PC-3 (cell line): ENCODE results near the gene CRYGN. TPM values are rescaled to one million over a fixed set of nuclear protein-coding genes. Genes with fewer than 3 reads are reported as not detected.

Source experiments
- ATAC-seq: fragments of 200-7000 bp; cut with Tn5 transposase; 2 replicates; pipeline ENCODE4 v1.9.1; 2020; ENCODE audit warnings: mild to moderate bottlenecking, moderate library complexity
- BruUV-seq: library from RNA; stranded (reverse); fragments of 400-500 nt; replicated peaks from 2 replicates; lab custom pipeline; 2021; lab: Mats Ljungman, UMichigan
- CTCF ChIA-PET: fragments of 300-600 bp; sonication (Branson Sonifier 250); formaldehyde crosslinking; loops from one replicate; lab custom pipeline; 2022; ENCODE audit warnings: antibody characterized with exemption; lab: Charles Lee
- POLR2A ChIA-PET: fragments of 300-600 bp; sonication (Branson Sonifier 250); formaldehyde crosslinking; loops from one replicate; lab custom pipeline; 2022; ENCODE audit warnings: antibody characterized with exemption; ENCODE audit not compliant: unreplicated experiment; lab: Charles Lee
- DNase-seq: peaks from one replicate; pipeline ENCODE4 v3.0.0-alpha.2; 2015
- H2AFZ ChIP-seq: fragments of 300-600 bp; sonication (generic); 2 replicates; pipeline ENCODE4 v1.6.0; 2016; ENCODE audit warnings: antibody characterized with exemption, low read length
- H3F3A ChIP-seq: fragments of 300-600 bp; sonication (generic); one replicate; pipeline ENCODE4 v1.6.0; 2017; ENCODE audit warnings: antibody characterized with exemption, low read length, control low read depth, mild to moderate bottlenecking; ENCODE audit not compliant: unreplicated experiment
- H3K27ac ChIP-seq: fragments of 300-600 bp; sonication (generic); 2 replicates; pipeline ENCODE4 v1.5.1; 2016; ENCODE audit warnings: mild to moderate bottlenecking, low read length
- H3K27me3 ChIP-seq: fragments of 300-600 bp; sonication (generic); 2 replicates; pipeline ENCODE4 v1.6.1; 2016; ENCODE audit warnings: low read length, mixed read lengths
- H3K36me3 ChIP-seq: fragments of 300-600 bp; sonication (generic); 2 replicates; pipeline ENCODE4 v1.6.1; 2016; ENCODE audit warnings: low read depth, mixed run types, low read length, mixed read lengths
- H3K4me1 ChIP-seq: fragments of 300-600 bp; sonication (generic); 2 replicates; pipeline ENCODE4 v1.5.1; 2016; ENCODE audit warnings: low read length; ENCODE audit not compliant: insufficient read depth
- H3K4me2 ChIP-seq: fragments of 300-600 bp; sonication (generic); 2 replicates; pipeline ENCODE4 v1.6.0; 2016; ENCODE audit warnings: low read length
- H3K4me3 ChIP-seq: fragments of 300-600 bp; sonication (generic); 2 replicates; pipeline ENCODE4 v1.5.1; 2016; ENCODE audit warnings: mild to moderate bottlenecking, low read length, mixed read lengths
- H3K79me2 ChIP-seq: fragments of 300-600 bp; sonication (generic); 2 replicates; pipeline ENCODE4 v1.6.1; 2017; ENCODE audit warnings: low read length, mixed read lengths
- H3K9ac ChIP-seq: fragments of 300-600 bp; sonication (generic); 2 replicates; pipeline ENCODE4 v1.6.0; 2016; ENCODE audit warnings: mild to moderate bottlenecking, low read length
- H3K9me2 ChIP-seq: fragments of 300-600 bp; sonication (generic); replicated peaks from 2 replicates; pipeline ENCODE4 v1.6.1; 2016; ENCODE audit warnings: mixed run types, low read length, mixed read lengths
- H3K9me3 ChIP-seq: fragments of 300-600 bp; sonication (generic); 2 replicates; pipeline ENCODE4 v1.6.1; 2016; ENCODE audit warnings: low read length, mixed read lengths
- H4K20me1 ChIP-seq: fragments of 300-600 bp; sonication (generic); 2 replicates; pipeline ENCODE4 v1.6.1; 2016; ENCODE audit warnings: low read length, mixed read lengths
- CTCF ChIP-seq: fragments of 300-600 bp; sonication (generic); conservative IDR thresholded peaks from 2 replicates; pipeline ENCODE4 v1.5.1; 2017; ENCODE audit warnings: antibody characterized with exemption, low read depth, mild to moderate bottlenecking, low read length
- EZH2 ChIP-seq: fragments of 300-600 bp; sonication (generic); IDR thresholded peaks from one replicate; pipeline ENCODE4 v1.6.1; 2017; ENCODE audit warnings: antibody characterized with exemption, mild to moderate bottlenecking, low read length; ENCODE audit not compliant: unreplicated experiment
- EZH2phosphoT487 ChIP-seq: fragments of 300-600 bp; sonication (generic); IDR thresholded peaks from 2 replicates; pipeline ENCODE4 v1.6.1; 2018; ENCODE audit warnings: mild to moderate bottlenecking, antibody characterized with exemption, low read length, borderline replicate concordance
- intact Hi-C: fragments of 100-400 bp; cut with micrococcal nuclease; formaldehyde crosslinking; loops from 2 replicates; pipeline ENCODE4 v1.9.0; 2023
- total RNA-seq: library from RNA; depleted of rRNA; stranded (reverse); fragments of >200 nt; gene quantifications from 2 replicates; pipeline ENCODE4 v1.2.3, GENCODE V29; 2014

CRYGN gene
- total RNA-seq, 1 experiment from 2014 or later = 0.11 TPM

DNA sequence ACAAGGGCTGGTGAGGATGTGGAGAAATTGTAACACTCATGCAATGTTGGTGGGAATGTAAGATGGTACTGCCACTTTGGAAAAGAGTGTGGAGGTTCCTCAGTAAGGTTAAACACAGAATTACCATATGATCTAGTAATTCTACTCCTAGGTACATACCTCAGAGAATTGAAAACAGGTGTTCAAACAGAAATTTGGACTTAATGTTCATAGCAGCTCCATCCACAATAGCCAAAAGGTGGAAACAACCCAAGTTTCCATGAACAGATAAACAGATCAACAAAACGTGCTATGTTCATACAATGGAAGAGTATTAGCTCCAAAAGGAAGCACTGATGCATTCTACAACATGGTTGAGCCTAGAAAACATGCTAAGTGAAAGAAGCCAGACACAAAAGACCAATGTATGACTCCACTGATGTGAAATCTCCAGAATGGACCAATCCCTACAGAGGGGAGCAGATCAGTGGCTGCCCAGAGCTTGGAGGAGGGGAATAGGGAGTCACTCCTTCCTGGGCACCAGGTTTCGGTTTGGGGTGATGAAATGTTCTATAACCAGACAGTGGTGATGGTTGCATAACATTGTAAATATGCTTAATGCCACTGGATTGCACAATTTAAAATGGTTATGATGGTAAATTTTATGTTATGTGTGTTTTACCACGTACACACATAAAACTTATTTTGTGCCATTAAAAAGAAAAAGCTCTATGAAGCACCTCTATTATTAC lies 24.4 kb downstream of the CRYGN start:
- no TSS peak for BruUV-seq
- no peaks in the 10 kb centered on the region for H3F3A ChIP-seq
- no peaks in the 10 kb centered on the region for H3K9me2 ChIP-seq
- H3K36me3 ChIP-seq = no peaks in the 10 kb centered on the region
- no peak for DNase-seq
- H2AFZ ChIP-seq = no peak overlapping the region
- H3K9me3 ChIP-seq = 0 out of 2 replicates have a peak, but pooled peaks cover 5% of the 10 kb centered on the region
- no peak overlapping the region for H3K4me2 ChIP-seq
- TF ChIP-seq CTCF (no peak), EZH2phosphoT487 (no peak), EZH2 (no peak)
- POLR2A ChIA-PET = no interaction called here
- H3K4me3 ChIP-seq = no peak overlapping the region
- ATAC-seq = no peak
- H4K20me1 ChIP-seq = no peaks in the 10 kb centered on the region
- intact Hi-C loops = no loop called here
- peaks cover 19% of the 10 kb centered on the region for H3K27me3 ChIP-seq
- H3K4me1 ChIP-seq = no peaks in the 10 kb centered on the region
- no peak overlapping the region for H3K27ac ChIP-seq
- H3K9ac ChIP-seq = no peak overlapping the region
- H3K79me2 ChIP-seq = no peaks in the 10 kb centered on the region
- CTCF ChIA-PET = no interaction called here

- ChIA-PET POLR2A (no interaction called here), CTCF (no interaction called here)
- H3K9me2 ChIP-seq = no peaks in the 10 kb centered on the region
- no peaks in the 10 kb centered on the region for H3K79me2 ChIP-seq
- no peak overlapping the region for H3K4me3 ChIP-seq
- no peaks in the 10 kb centered on the region for H3F3A ChIP-seq
- H3K36me3 ChIP-seq = no peaks in the 10 kb centered on the region
- TF ChIP-seq CTCF = no peak
- no peak for TF ChIP-seq EZH2
- no peak for TF ChIP-seq EZH2phosphoT487
- H3K9ac ChIP-seq = no peak overlapping the region
- H3K4me1 ChIP-seq = no peaks in the 10 kb centered on the region
- no peaks in the 10 kb centered on the region for H3K9me3 ChIP-seq
- H3K27ac ChIP-seq = no peak overlapping the region
- no peaks in the 10 kb centered on the region for H4K20me1 ChIP-seq
- H3K27me3 ChIP-seq = peaks cover 19% of the 10 kb centered on the region
- intact Hi-C loops = no loop called here
- ATAC-seq = no peak
- H3K4me2 ChIP-seq = no peak overlapping the region
- no TSS peak for BruUV-seq
- H2AFZ ChIP-seq = no peak overlapping the region
- DNase-seq = no peak
These were observed 26.7 kb downstream of the CRYGN start for GRCh38 chr7:151413241-151413640.

- Histone ChIP-seq H4K20me1 (no peaks in the 10 kb centered on the region), H2AFZ (no peak overlapping the region), H3K9me2 (no peaks in the 10 kb centered on the region), H3K9ac (no peak overlapping the region), H3F3A (no peaks in the 10 kb centered on the region), H3K27ac (no peak overlapping the region), H3K9me3 (no peaks in the 10 kb centered on the region), H3K36me3 (no peaks in the 10 kb centered on the region), H3K79me2 (no peaks in the 10 kb centered on the region), H3K4me1 (no peaks in the 10 kb centered on the region), H3K4me2 (no peak overlapping the region), H3K27me3 (peaks cover 19% of the 10 kb centered on the region), H3K4me3 (no peak overlapping the region)
- TF ChIP-seq CTCF (no peak), EZH2phosphoT487 (no peak), EZH2 (no peak)
- no TSS peak for BruUV-seq
- intact Hi-C loops = no loop called here
- no peak for DNase-seq
- CTCF ChIA-PET = interaction anchor here (0.6 kb wide), 1 partner anchor 380 kb away, joined by 3 read pairs; no protein-coding TSS in a partner anchor
- POLR2A ChIA-PET = interaction anchor here (0.6 kb wide), 1 partner anchor 44 kb away, joined by 4 read pairs; no protein-coding TSS in a partner anchor
- no peak for ATAC-seq
These were observed 27.6 kb downstream of the CRYGN start for GRCh38 chr7:151412318-151412717.
